Muscle layer of duodenum (tissue), 2 donors: ENCODE results near the gene ZFPL1.

Source experiments
- H3K27ac ChIP-seq: one replicate; pipeline ENCODE4 v1.7.0; 2013; ENCODE audit warnings: mild to moderate bottlenecking, low read length
- H3K27me3 ChIP-seq: one replicate; pipeline ENCODE4 v1.7.0; 2013; ENCODE audit warnings: low read depth, mild to moderate bottlenecking, control low read depth, low read length
- H3K36me3 ChIP-seq, 2 donors: one replicate each; pipeline ENCODE4 v1.7.0; 2013; ENCODE audit warnings: low read length in 2 of 2, control low read depth in 1 of 2, mild to moderate bottlenecking in 1 of 2; ENCODE audit not compliant: insufficient read depth in 2 of 2, control insufficient read depth in 1 of 2
- H3K4me1 ChIP-seq, 2 donors: one replicate each; pipeline ENCODE4 v1.7.0; 2013; ENCODE audit warnings: low read length in 2 of 2, mild to moderate bottlenecking in 2 of 2, control low read depth in 1 of 2, moderate library complexity in 1 of 2; ENCODE audit not compliant: insufficient read depth in 2 of 2, control insufficient read depth in 1 of 2
- H3K4me3 ChIP-seq, 2 donors: one replicate each; pipeline ENCODE4 v1.7.0; 2013; ENCODE audit warnings: low read length in 2 of 2, low read depth in 1 of 2, mild to moderate bottlenecking in 1 of 2
- H3K9me3 ChIP-seq, 2 donors: one replicate each; pipeline ENCODE4 v1.7.0; 2013; ENCODE audit warnings: low read length in 2 of 2, control low read depth in 1 of 2, mild to moderate bottlenecking in 1 of 2; ENCODE audit not compliant: control insufficient read depth in 1 of 2
- donor health status: healthy.

Gene ZFPL1

GRCh38 chr11:65095974-65096806 lies 12.2 kb downstream of the ZFPL1 start, which contains the start of gene VPS51:
VPS51 (plus strand) TSS chr11:65096214; CDS start chr11:65096251, 37 bp downstream.
- Histone ChIP-seq H3K9me3 (no peaks in the 10 kb centered on the region), H3K4me1 (peaks cover 5 to 13% of the 10 kb centered on the region in 2 donors), H3K36me3 (peaks cover 4 to 5% of the 10 kb centered on the region in 2 donors), H3K27ac (peak within 1 kb of the TSS; percentile 80), H3K4me3 (peak within 1 kb of the TSS; percentile 75 to 91), H3K27me3 (no peaks in the 10 kb centered on the region)

GRCh38 chr11:65096926-65097325 lies 12.9 kb downstream of the ZFPL1 start:
- H3K27me3 ChIP-seq: no peaks in the 10 kb centered on the region

GRCh38 chr11:65100674-65101350 lies 16.8 kb downstream of the ZFPL1 start:
- Histone ChIP-seq H3K27me3 (no peaks in the 10 kb centered on the region), H3K4me3 (no peak overlapping the region), H3K36me3 (peaks cover 4 to 5% of the 10 kb centered on the region in 2 donors), H3K27ac (no peak overlapping the region), H3K9me3 (no peaks in the 10 kb centered on the region), H3K4me1 (peaks cover 5 to 10% of the 10 kb centered on the region in 2 donors)

More at GRCh38 chr11:65096926-65097325, 12.9 kb downstream of the ZFPL1 start:
- H3K36me3 ChIP-seq: peaks cover 4 to 5% of the 10 kb centered on the region in 2 donors
- peaks cover 5 to 13% of the 10 kb centered on the region in 2 donors for H3K4me1 ChIP-seq
- peak overlapping the region; percentile 80 for H3K27ac ChIP-seq
- peak overlapping the region; percentile 75 to 91 for H3K4me3 ChIP-seq
- H3K9me3 ChIP-seq: no peaks in the 10 kb centered on the region

- Histone ChIP-seq H3K36me3 (peaks cover 5 to 10% of the 10 kb centered on the region in 2 donors), H3K27me3 (no peaks in the 10 kb centered on the region), H3K4me3 (no peak overlapping the region), H3K27ac (no peak overlapping the region), H3K4me1 (peaks cover 0 to under 1% of the 10 kb centered on the region in 2 donors), H3K9me3 (no peaks in the 10 kb centered on the region)
Observed at GRCh38 chr11:65102142-65103095, 18.4 kb downstream of the ZFPL1 start.

- no peak overlapping the region for H3K27ac ChIP-seq
- no peaks in the 10 kb centered on the region for H3K4me1 ChIP-seq
- H3K36me3 ChIP-seq: peaks cover under 1 to 18% of the 10 kb centered on the region in 2 donors
- H3K9me3 ChIP-seq: no peaks in the 10 kb centered on the region
- no peaks in the 10 kb centered on the region for H3K27me3 ChIP-seq
- no peak overlapping the region for H3K4me3 ChIP-seq
Observed at GRCh38 chr11:65103476-65103875, 19.5 kb downstream of the ZFPL1 start.

GRCh38 chr11:65104628-65105027 lies 20.6 kb downstream of the ZFPL1 start:
- no peaks in the 10 kb centered on the region for H3K4me1 ChIP-seq
- no peak overlapping the region for H3K4me3 ChIP-seq
- no peak overlapping the region for H3K27ac ChIP-seq
- H3K9me3 ChIP-seq: no peaks in the 10 kb centered on the region
- no peaks in the 10 kb centered on the region for H3K27me3 ChIP-seq
- H3K36me3 ChIP-seq: peaks cover 0 to 28% of the 10 kb centered on the region in 2 donors

GRCh38 chr11:65107078-65107477 lies 23.1 kb downstream of the ZFPL1 start:
- Histone ChIP-seq H3K36me3 (peaks cover 0 to 32% of the 10 kb centered on the region in 2 donors), H3K4me1 (peaks cover 0 to 18% of the 10 kb centered on the region in 2 donors), H3K4me3 (no peak overlapping the region), H3K27me3 (no peaks in the 10 kb centered on the region), H3K27ac (no peak overlapping the region), H3K9me3 (no peaks in the 10 kb centered on the region)

GRCh38 chr11:65107751-65108468 lies 23.9 kb downstream of the ZFPL1 start:
- Histone ChIP-seq H3K9me3 (no peaks in the 10 kb centered on the region), H3K27ac (no peak overlapping the region), H3K27me3 (no peaks in the 10 kb centered on the region), H3K4me3 (no peak overlapping the region), H3K36me3 (peaks cover 0 to 32% of the 10 kb centered on the region in 2 donors), H3K4me1 (peaks cover 0 to 26% of the 10 kb centered on the region in 2 donors)

- Histone ChIP-seq H3K27me3 (no peaks in the 10 kb centered on the region), H3K27ac (no peak overlapping the region), H3K36me3 (peaks cover 0 to 32% of the 10 kb centered on the region in 2 donors), H3K4me1 (peaks cover 0 to 33% of the 10 kb centered on the region in 2 donors), H3K4me3 (no peak overlapping the region), H3K9me3 (no peaks in the 10 kb centered on the region)
Observed at GRCh38 chr11:65108469-65109123, 24.6 kb downstream of the ZFPL1 start.
